Esophagus squamous epithelium (tissue), 4 donors: ENCODE measurements around the gene ZRANB1.

Experiments used
- CTCF ChIP-seq, 6 experiments: fragments of 450-650 bp in 4 of 6; fragments of 200-600 bp in 2 of 6; sonication (generic) in 2 of 6; IDR thresholded peaks; one replicate each; pipeline ENCODE4 v1.5.1; 2016 to 2019; ENCODE audit warnings: antibody characterized with exemption in 6 of 6, mild to moderate bottlenecking in 4 of 6, moderate library complexity in 4 of 6
- POLR2A ChIP-seq, 4 donors: fragments of 450-650 bp; IDR thresholded peaks; one replicate each; pipeline ENCODE4 v1.6.1; 2017; ENCODE audit warnings: antibody characterized with exemption in 4 of 4, mild to moderate bottlenecking in 4 of 4, moderate library complexity in 3 of 4

GRCh38 chr10:124892905-124893304 is 49.0 kb upstream of the ZRANB1 start:
- TF ChIP-seq CTCF (IDR thresholded peaks at IDR 0.05) (no peak), POLR2A (IDR thresholded peaks at IDR 0.05) (no peak)
